Measurements from ENCODE around the gene CDC42BPA. TPM values are rescaled to one million over a fixed set of nuclear protein-coding genes. Genes with fewer than 3 reads are reported as not detected.

The CDC42BPA gene
- total and polyA plus RNA-seq, 2 of the 13 experiments (the other 11 are each of a cell fraction or from before 2014, with no cell fraction given) = 6.5 to 16.0 TPM

DNA sequence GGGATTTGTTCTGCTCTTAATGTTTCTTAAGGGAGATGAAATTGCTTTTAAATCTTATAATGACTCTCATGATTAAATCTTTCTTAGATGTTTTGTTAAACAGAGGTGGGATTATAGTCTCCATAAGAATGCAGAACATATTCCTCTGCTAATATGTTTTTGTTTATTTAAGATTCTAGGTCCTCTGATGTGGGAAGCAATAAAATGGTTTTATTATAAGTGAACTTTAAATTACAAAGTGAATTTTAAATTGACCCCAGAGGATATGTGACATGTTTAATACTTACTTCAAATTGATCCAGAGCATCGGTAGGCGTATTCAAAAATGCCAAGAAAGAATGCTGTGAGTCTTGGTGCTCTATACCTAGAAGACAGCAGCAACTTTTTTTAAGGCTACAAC, 248.8 kb downstream of the CDC42BPA start:
- DNase-seq (ENCODE audit: low spot score) = no peak
- no peaks in the 10 kb centered on the region for H3K4me1 ChIP-seq (ENCODE audit: insufficient read depth, low read length)
- in situ Hi-C loops (cut with HindIII; ENCODE audit: extremely low pct_ligation_motif_present, low pct_unique_long_range_greater_than_20kb) (no loop called here), intact Hi-C loops (cut with micrococcal nuclease; ENCODE audit: unreplicated experiment) (no loop called here)
- no peak overlapping the region for H3K9ac ChIP-seq (ENCODE audit: insufficient read depth, low read depth, low read length)
- H3K27me3 ChIP-seq (ENCODE audit: control insufficient read depth in 1 of 2, insufficient read depth in 2 of 2, low read length in 2 of 2) = no peaks in the 10 kb centered on the region
- ChIA-PET CTCF (ENCODE audit: low intra/inter-chr PET ratio, low total read pairs) (no interaction called here), POLR2A (no interaction called here)
- TF ChIP-seq GABPB1 (CRISPR knock-in tag; IDR thresholded peaks at IDR 0.05) = no peak
- no peak for TF ChIP-seq TEAD2 (CRISPR knock-in tag; IDR thresholded peaks at IDR 0.05)
- TF ChIP-seq, protein P1, sequence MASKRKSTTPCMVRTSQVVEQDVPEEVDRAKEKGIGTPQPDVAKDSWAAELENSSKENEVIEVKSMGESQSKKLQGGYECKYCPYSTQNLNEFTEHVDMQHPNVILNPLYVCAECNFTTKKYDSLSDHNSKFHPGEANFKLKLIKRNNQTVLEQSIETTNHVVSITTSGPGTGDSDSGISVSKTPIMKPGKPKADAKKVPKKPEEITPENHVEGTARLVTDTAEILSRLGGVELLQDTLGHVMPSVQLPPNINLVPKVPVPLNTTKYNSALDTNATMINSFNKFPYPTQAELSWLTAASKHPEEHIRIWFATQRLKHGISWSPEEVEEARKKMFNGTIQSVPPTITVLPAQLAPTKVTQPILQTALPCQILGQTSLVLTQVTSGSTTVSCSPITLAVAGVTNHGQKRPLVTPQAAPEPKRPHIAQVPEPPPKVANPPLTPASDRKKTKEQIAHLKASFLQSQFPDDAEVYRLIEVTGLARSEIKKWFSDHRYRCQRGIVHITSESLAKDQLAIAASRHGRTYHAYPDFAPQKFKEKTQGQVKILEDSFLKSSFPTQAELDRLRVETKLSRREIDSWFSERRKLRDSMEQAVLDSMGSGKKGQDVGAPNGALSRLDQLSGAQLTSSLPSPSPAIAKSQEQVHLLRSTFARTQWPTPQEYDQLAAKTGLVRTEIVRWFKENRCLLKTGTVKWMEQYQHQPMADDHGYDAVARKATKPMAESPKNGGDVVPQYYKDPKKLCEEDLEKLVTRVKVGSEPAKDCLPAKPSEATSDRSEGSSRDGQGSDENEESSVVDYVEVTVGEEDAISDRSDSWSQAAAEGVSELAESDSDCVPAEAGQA (IDR thresholded peaks at IDR 0.05; ENCODE audit: low read depth) = no peak
- TF ChIP-seq, protein P1 (CRISPR knock-in tag; IDR thresholded peaks at IDR 0.05; ENCODE audit: borderline replicate concordance) = no peak
- TF ChIP-seq RCOR2 (CRISPR knock-in tag; IDR thresholded peaks at IDR 0.05) = no peak
- no peak for TF ChIP-seq HMG20A (CRISPR knock-in tag; IDR thresholded peaks at IDR 0.05; ENCODE audit: borderline replicate concordance)
- TF ChIP-seq ASH2L (IDR thresholded peaks at IDR 0.05; ENCODE audit: insufficient read length, low read depth, low read length) = no peak
- no peak for TF ChIP-seq POGZ (CRISPR knock-in tag; IDR thresholded peaks at IDR 0.05)
- no peaks in the 10 kb centered on the region for H4K20me1 ChIP-seq (ENCODE audit: insufficient read depth, low read length)
- H3K79me2 ChIP-seq (ENCODE audit: insufficient read depth, low read length) = no peaks in the 10 kb centered on the region
- no peak overlapping the region for H3K4me2 ChIP-seq (ENCODE audit: low read depth, low read length)
- H2AFZ ChIP-seq (ENCODE audit: low read length) = no peak overlapping the region
- H3K4me3 ChIP-seq (replicated peaks in 1 of 3; ENCODE audit: insufficient read depth in 1 of 3, low read depth in 2 of 3, low read length in 3 of 3) = no peak overlapping the region
- H3K9me3 ChIP-seq (ENCODE audit: low read length) = no peaks in the 10 kb centered on the region
- FAIRE-seq = no peak
- 98% methylated on average over 2 of the region's 2 CpGs for WGBS (ENCODE audit: low lambda C conversion rate)
- ATAC-seq = no peak
- H3K36me3 ChIP-seq (replicated peaks in 1 of 2; ENCODE audit: control insufficient read depth in 1 of 2, insufficient read depth in 2 of 2, low read length in 2 of 2) = peaks cover 2 to 21% of the 10 kb centered on the region in 2 experiments; a peak in 2 of 5 replicates
- BruUV-seq (replicated peaks) = no TSS peak
- no peak overlapping the region for H3K27ac ChIP-seq (ENCODE audit: extremely low read length, insufficient read depth, low read length)
